GM23248 (cell line): ENCODE measurements around the gene SPAG9. TPM values are rescaled to one million over a fixed set of nuclear protein-coding genes. Genes with fewer than 3 reads are reported as not detected.
A peak's percentile ranks its signal among the peaks of the same experiment; 100 is the strongest.
"Not testable (repeated sequence)": the region's sequence is repeated elsewhere in the genome, so short reads cannot be mapped to it uniquely, and the experiment has no call there.

Experiments
- DNase-seq: peaks from one replicate; pipeline ENCODE4 v3.0.0-alpha.2; 2015
- H2AFZ ChIP-seq: fragments of 200-600 bp; sonication (generic); 2 replicates; pipeline ENCODE4 v1.6.1; 2016; ENCODE audit warnings: antibody characterized with exemption
- H3F3A ChIP-seq: fragments of 200-600 bp; sonication (generic); 2 replicates; pipeline ENCODE4 v1.6.1; 2016; ENCODE audit warnings: mild to moderate bottlenecking, antibody characterized with exemption, mixed run types; ENCODE audit not compliant: insufficient read depth
- H3K27ac ChIP-seq: fragments of 200-600 bp; sonication (generic); 2 replicates; pipeline ENCODE4 v1.5.1; 2016; ENCODE audit warnings: mild to moderate bottlenecking
- H3K27me3 ChIP-seq: fragments of 200-600 bp; sonication (generic); replicated peaks from 2 replicates; pipeline ENCODE4 v1.6.1; 2016; ENCODE audit warnings: mild to moderate bottlenecking; ENCODE audit not compliant: insufficient read depth
- H3K36me3 ChIP-seq: fragments of 200-600 bp; sonication (generic); 2 replicates; pipeline ENCODE4 v1.6.1; 2016; ENCODE audit warnings: low read depth, mild to moderate bottlenecking
- H3K4me1 ChIP-seq: fragments of 200-600 bp; sonication (generic); 2 replicates; pipeline ENCODE4 v1.6.1; 2016; ENCODE audit warnings: mild to moderate bottlenecking; ENCODE audit not compliant: insufficient read depth
- H3K4me2 ChIP-seq: fragments of 200-600 bp; sonication (generic); one replicate; pipeline ENCODE4 v1.6.1; 2016; ENCODE audit warnings: mild to moderate bottlenecking; ENCODE audit not compliant: unreplicated experiment
- H3K4me3 ChIP-seq: fragments of 200-600 bp; sonication (generic); 2 replicates; pipeline ENCODE4 v1.5.1; 2016; ENCODE audit warnings: mild to moderate bottlenecking
- H3K79me2 ChIP-seq: fragments of 200-600 bp; sonication (generic); 2 replicates; pipeline ENCODE4 v1.6.1; 2016; ENCODE audit warnings: mild to moderate bottlenecking; ENCODE audit not compliant: insufficient read depth
- H3K9ac ChIP-seq: fragments of 200-600 bp; sonication (generic); 2 replicates; pipeline ENCODE4 v1.6.1; 2016; ENCODE audit warnings: mild to moderate bottlenecking
- H3K9me2 ChIP-seq: fragments of 200-600 bp; sonication (generic); 2 replicates; pipeline ENCODE4 v1.6.1; 2016; ENCODE audit warnings: mixed run types, mild to moderate bottlenecking, moderate library complexity; ENCODE audit not compliant: insufficient read depth
- H3K9me3 ChIP-seq: fragments of 200-600 bp; sonication (generic); one replicate; pipeline ENCODE4 v1.6.1; 2017; ENCODE audit warnings: low read depth
- H4K20me1 ChIP-seq: fragments of 200-600 bp; sonication (generic); 2 replicates; pipeline ENCODE4 v1.6.0; 2016; ENCODE audit not compliant: insufficient read depth
- EZH2 ChIP-seq: fragments of 200-600 bp; sonication (generic); IDR thresholded peaks from 2 replicates; pipeline ENCODE4 v1.6.1; 2018; ENCODE audit warnings: antibody characterized with exemption, mild to moderate bottlenecking; ENCODE audit not compliant: insufficient read depth, poor library complexity, severe bottlenecking
- EZH2phosphoT487 ChIP-seq: fragments of 200-600 bp; sonication (generic); IDR thresholded peaks from 2 replicates; pipeline ENCODE4 v1.6.1; 2018; ENCODE audit warnings: antibody characterized with exemption, moderate library complexity, mild to moderate bottlenecking, low read depth; ENCODE audit not compliant: insufficient read depth
- WGBS, 2 experiments: methylation state at CpG; one replicate each; pipeline ENCODE4 v1.1.6; 2015 to 2017; ENCODE audit warnings: low lambda C conversion rate in 2 of 2, low coverage in 1 of 2; ENCODE audit errors: missing lambda C conversion rate in 2 of 2; 5-methylcytosine and 5-hydroxymethylcytosine counted together
- in situ Hi-C: fragments of 300-500 bp; cut with MboI; formaldehyde crosslinking; loops from 2 replicates; pipeline ENCODE4 v1.15.0; 2020
- polyA plus RNA-seq: library from polyadenylated mRNA; unstranded; fragments of >200 nt; fragmentation: Nextera tagmentation; extraction: Ambion mirVana; gene quantifications from 2 replicates; pipeline ENCODE4 v1.2.1, GENCODE V29; 2016
- total RNA-seq: library from RNA; depleted of rRNA; stranded (reverse); fragments of >200 nt; shearing (Covaris generic); gene quantifications from 2 replicates; pipeline ENCODE4 v1.2.3, GENCODE V29; 2014

SPAG9 gene
- total and polyA plus RNA-seq, 2 experiments from 2014 or later: 21.5 to 58.8 TPM

- WGBS, 2 experiments: 29 to 31% methylated on average over 6 of the region's 6 CpGs
- H3K27me3 ChIP-seq: no peaks in the 10 kb centered on the region
- DNase-seq: peak; percentile 43
- no peaks in the 10 kb centered on the region for H3K9me3 ChIP-seq
- in situ Hi-C loops: no loop called here
- H3K79me2 ChIP-seq: peaks cover 90% of the 10 kb centered on the region
- no peaks in the 10 kb centered on the region for H3K36me3 ChIP-seq
- no peak for TF ChIP-seq EZH2phosphoT487
- TF ChIP-seq EZH2: no peak
- no peaks in the 10 kb centered on the region for H4K20me1 ChIP-seq
- peak overlapping the region; percentile 64 for H3K4me3 ChIP-seq
- H3K9me2 ChIP-seq: no peaks in the 10 kb centered on the region
- H3F3A ChIP-seq: peaks cover 37% of the 10 kb centered on the region
- peak overlapping the region; percentile 94 for H3K4me2 ChIP-seq
- H3K27ac ChIP-seq: peak overlapping the region; percentile 87
- H3K9ac ChIP-seq: peak overlapping the region; percentile 72
- H2AFZ ChIP-seq: peak overlapping the region; percentile 29; the same call in 1 of the 2 replicates
- peaks cover 38% of the 10 kb centered on the region for H3K4me1 ChIP-seq
Measured at GRCh38 chr17:51085150-51085805, 35.4 kb downstream of the SPAG9 start.

- in situ Hi-C loops: no loop called here
- peaks cover 42% of the 10 kb centered on the region for H3K4me1 ChIP-seq
- H3K9me2 ChIP-seq: no peaks in the 10 kb centered on the region
- H3F3A ChIP-seq: peaks cover 37% of the 10 kb centered on the region
- no peak overlapping the region for H2AFZ ChIP-seq
- 98 to 100% methylated on average over 1 of the region's 1 CpG for WGBS, 2 experiments
- no peaks in the 10 kb centered on the region for H3K9me3 ChIP-seq
- no peaks in the 10 kb centered on the region for H4K20me1 ChIP-seq
- no peak overlapping the region for H3K9ac ChIP-seq
- H3K4me3 ChIP-seq: no peak overlapping the region
- TF ChIP-seq EZH2 (no peak), EZH2phosphoT487 (no peak)
- peak overlapping the region; percentile 87 for H3K27ac ChIP-seq
- DNase-seq: no peak
- H3K36me3 ChIP-seq: no peaks in the 10 kb centered on the region
- H3K27me3 ChIP-seq: no peaks in the 10 kb centered on the region
- H3K4me2 ChIP-seq: no peak overlapping the region
- peaks cover 92% of the 10 kb centered on the region for H3K79me2 ChIP-seq
Measured at GRCh38 chr17:51083981-51084380, 36.7 kb downstream of the SPAG9 start.

- DNase-seq, in situ Hi-C loops, H3K9ac ChIP-seq, H3K9me3 ChIP-seq, H2AFZ ChIP-seq, H4K20me1 ChIP-seq, H3K27ac ChIP-seq, H3K4me2 ChIP-seq, H3K9me2 ChIP-seq, H3K36me3 ChIP-seq, H3K4me3 ChIP-seq, H3K27me3 ChIP-seq: not testable (repeated sequence)
- H3F3A ChIP-seq: peaks cover 40% of the 10 kb centered on the region
- H3K79me2 ChIP-seq: peaks cover 91% of the 10 kb centered on the region
- 82 to 84% methylated on average over 7 of the region's 7 CpGs for WGBS, 2 experiments
- peaks cover 49% of the 10 kb centered on the region for H3K4me1 ChIP-seq
Measured at GRCh38 chr17:51083364-51083763, 37.3 kb downstream of the SPAG9 start.

- Histone ChIP-seq H3K9me2 (no peaks in the 10 kb centered on the region), H3F3A (peaks cover 13% of the 10 kb centered on the region), H3K4me3 (no peak overlapping the region), H2AFZ (no peak overlapping the region), H3K36me3 (peaks cover 9% of the 10 kb centered on the region; the same call in 1 of the 2 replicates), H3K4me1 (peaks cover 17% of the 10 kb centered on the region), H3K9ac (no peak overlapping the region), H3K27ac (no peak overlapping the region), H3K4me2 (no peak overlapping the region), H3K79me2 (peaks cover 99% of the 10 kb centered on the region), H3K9me3 (no peaks in the 10 kb centered on the region), H4K20me1 (no peaks in the 10 kb centered on the region), H3K27me3 (no peaks in the 10 kb centered on the region)
- DNase-seq: peak; percentile 64
- WGBS, 2 experiments: 66 to 67% methylated on average over 5 of the region's 5 CpGs
- in situ Hi-C loops: no loop called here
- TF ChIP-seq EZH2: no peak
Measured at GRCh38 chr17:51079049-51079448, 41.6 kb downstream of the SPAG9 start.
